ENCODE data around the gene RFFL.
"Not testable (repeated sequence)": the region's sequence is repeated elsewhere in the genome, so short reads cannot be mapped to it uniquely, and the experiment has no call there.

The RFFL gene

DNA sequence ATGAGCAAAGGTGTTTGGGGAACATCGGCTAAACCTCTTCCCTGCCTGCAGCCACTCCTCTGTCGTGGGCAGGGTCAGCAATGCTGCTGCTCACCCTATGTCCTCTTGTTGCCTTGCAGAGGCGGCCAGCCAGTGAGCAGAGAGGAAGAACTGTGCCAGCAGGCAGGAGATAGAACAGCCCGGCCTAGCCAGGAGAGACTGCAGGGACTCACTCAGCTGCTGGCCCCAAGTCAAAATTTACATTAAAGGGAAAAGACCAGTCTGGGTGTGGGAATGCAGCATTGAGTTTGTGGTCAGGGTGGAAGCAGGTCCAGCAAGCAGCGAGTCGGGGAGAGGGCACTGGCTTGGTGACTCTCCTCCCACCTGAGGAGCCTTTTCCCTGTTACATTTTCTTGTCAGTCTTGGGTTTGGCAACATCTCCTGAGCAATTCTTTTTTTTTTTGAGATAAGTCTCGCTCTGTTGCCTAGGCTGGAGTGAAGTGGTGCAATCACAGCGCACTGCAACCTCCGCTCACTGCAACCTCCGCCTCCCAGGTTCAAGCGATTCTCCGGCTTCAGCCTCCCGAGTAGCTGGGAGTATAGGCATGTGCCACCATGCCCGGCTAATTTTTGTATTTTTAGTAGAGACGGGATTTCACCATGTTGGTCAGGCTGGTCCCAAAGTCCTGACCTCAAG lies 60.5 kb downstream of the RFFL start:
- no peak for TF ChIP-seq JUND (IDR thresholded peaks at IDR 0.05; ENCODE audit: low read depth)
- DNase-seq (ENCODE audit: low read depth in 1 of 2, low spot score in 1 of 2): no peak
- in situ Hi-C loops (cut with HindIII; ENCODE audit: low pct_unique_long_range_greater_than_20kb, low sequenced_read_pairs): no loop called here

DNA sequence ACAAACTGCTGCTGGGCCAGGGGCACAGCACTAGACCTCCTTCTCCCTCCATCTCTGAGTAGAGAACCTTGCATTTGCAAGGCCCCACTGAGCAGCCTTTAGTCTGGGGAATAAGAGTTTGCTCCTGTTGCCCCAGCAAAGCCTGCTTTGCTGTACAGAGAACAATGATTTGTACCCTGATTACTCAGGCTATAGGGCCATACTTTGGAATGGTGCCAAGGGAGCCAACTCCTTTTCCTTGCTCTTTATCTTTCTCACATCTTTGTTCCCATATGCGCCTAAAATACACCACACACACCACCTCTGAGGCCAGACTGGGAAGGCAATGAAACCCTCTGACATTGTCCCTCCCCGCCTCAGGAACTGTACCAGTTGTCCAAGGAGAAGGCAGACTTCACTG lies 62.0 kb downstream of the RFFL start:
- DNase-seq (ENCODE audit: low read depth in 1 of 2, low spot score in 1 of 2): no peak
- in situ Hi-C loops (cut with HindIII; ENCODE audit: low pct_unique_long_range_greater_than_20kb, low sequenced_read_pairs): no loop called here
- TF ChIP-seq JUND (IDR thresholded peaks at IDR 0.05; ENCODE audit: low read depth): no peak

DNA sequence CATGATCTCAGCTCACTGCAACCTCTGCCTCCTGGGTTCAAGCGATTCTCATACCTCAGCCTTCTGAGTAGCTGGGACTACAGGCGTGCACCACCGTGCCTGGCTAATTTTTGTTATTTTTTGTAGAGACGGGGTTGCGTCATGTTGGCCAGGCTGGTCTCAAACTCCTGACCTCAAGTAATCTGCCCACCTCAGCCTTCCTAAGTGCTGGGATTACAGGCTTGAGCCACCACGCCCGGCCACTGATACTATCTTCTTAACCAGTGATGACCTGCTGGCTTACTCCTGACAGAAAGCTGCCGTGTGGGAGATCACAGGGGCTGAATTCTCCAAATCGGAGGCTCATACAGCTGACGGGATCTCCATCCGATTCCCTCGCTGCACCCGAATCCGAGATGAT lies 62.5 kb downstream of the RFFL start:
- in situ Hi-C loops (cut with HindIII; ENCODE audit: low pct_unique_long_range_greater_than_20kb, low sequenced_read_pairs); DNase-seq (ENCODE audit: low read depth in 1 of 2, low spot score in 1 of 2): not testable (repeated sequence)

DNA sequence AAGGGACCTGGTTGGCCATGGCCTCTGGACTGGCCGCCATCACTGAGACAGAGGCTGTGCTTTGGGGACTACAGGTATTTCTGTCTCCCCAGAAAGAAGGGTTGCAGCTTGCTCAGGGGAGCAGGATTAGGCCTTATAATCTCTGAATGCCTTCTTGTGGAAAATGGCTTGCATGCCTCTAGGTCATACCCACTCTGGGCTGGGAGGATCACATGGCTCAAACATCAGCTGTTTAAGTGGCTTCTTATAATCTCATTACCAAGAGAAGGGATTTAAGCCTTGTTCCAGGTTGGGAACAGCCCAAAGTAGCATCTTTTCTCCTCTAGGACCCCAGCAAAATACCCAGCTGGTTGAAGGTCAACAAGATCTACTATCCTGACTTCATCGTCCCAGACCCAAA lies 64.1 kb downstream of the RFFL start:
- in situ Hi-C loops (cut with HindIII; ENCODE audit: low pct_unique_long_range_greater_than_20kb, low sequenced_read_pairs): no loop called here

GRCh38 chr17:34998205-34998604 lies 65.3 kb downstream of the RFFL start:
- TF ChIP-seq JUND (IDR thresholded peaks at IDR 0.05; ENCODE audit: low read depth): no peak
- peak; percentile 75 to 83 for DNase-seq (ENCODE audit: low read depth in 1 of 2, low spot score in 1 of 2)
- in situ Hi-C loops (cut with HindIII; ENCODE audit: low pct_unique_long_range_greater_than_20kb, low sequenced_read_pairs): no loop called here

More for the DNA sequence above, 64.1 kb downstream of the RFFL start:
- no peak for DNase-seq (ENCODE audit: low read depth in 1 of 2, low spot score in 1 of 2)
- no peak for TF ChIP-seq JUND (IDR thresholded peaks at IDR 0.05; ENCODE audit: low read depth)

GRCh38 chr17:34997355-34997862 lies 66.1 kb downstream of the RFFL start:
- in situ Hi-C loops (cut with HindIII; ENCODE audit: low pct_unique_long_range_greater_than_20kb, low sequenced_read_pairs): no loop called here
- peak; percentile 26 to 58 for DNase-seq (ENCODE audit: low read depth in 1 of 2, low spot score in 1 of 2)
- no peak for TF ChIP-seq JUND (IDR thresholded peaks at IDR 0.05; ENCODE audit: low read depth)

DNA sequence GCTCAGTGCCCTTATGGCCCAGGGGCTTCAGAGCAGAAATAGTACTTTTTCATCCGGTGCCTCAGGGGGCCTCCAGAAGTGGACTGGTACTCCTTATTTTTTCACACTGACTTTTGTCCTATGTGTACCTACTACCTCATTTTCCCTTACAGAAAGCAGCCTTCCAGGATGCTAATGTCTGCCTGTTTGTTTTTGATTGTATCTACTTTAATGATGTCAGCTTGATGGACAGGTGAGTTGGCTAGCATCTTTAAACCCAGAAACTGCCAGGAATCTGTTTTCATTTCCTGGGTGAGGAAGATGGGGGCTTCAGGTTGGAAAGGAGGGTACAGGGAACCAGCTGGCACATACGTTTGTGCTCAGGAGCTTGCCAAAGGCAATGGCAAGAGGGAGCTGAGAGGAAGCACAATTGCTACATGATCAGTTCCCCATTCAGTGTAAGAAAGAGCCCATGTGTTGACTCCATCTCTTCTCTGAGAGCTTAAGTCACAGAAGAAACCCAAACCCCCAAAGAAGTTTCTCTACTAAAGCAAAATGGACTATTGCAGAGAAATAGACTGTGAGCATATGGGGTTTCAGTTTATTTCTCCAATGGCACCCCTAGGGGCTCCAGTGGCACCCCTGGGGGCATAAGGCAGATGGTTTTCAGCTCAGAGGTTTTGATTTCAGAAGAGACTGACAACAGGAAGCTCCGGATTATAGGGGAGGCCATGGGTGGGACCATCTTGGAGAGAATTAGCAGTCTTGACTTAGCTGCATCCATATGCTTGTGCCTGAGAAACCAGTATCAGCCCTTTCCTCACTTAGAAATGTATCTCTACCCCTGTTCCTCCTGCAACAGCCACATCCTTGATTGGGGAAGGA lies 66.9 kb downstream of the RFFL start:
- 0 out of 2 replicates have a peak, but pooled peaks have one; percentile 40 for TF ChIP-seq JUND (IDR thresholded peaks at IDR 0.05; ENCODE audit: low read depth)
- in situ Hi-C loops (cut with HindIII; ENCODE audit: low pct_unique_long_range_greater_than_20kb, low sequenced_read_pairs): no loop called here
- peak; percentile 30 to 62 for DNase-seq (ENCODE audit: low read depth in 1 of 2, low spot score in 1 of 2)

DNA sequence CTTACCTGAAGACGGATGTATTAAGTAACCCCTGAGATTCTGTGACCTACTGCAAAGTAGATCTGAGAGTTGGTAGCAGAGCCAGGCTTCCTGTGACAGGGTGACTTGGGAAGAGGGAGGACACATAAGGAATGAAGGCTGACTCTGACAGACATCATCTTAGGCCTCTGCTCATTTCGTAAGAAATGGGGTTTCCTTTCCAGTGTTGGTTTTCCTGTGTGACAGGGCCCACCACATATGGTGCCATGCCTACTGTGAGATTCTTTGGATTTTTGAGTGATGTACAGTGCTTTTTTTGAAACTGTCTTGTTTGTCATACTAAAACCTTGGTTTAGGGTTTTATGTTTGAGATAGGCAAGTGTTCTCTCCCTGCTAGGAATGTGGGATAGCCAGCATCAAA lies 70.5 kb downstream of the RFFL start:
- DNase-seq (ENCODE audit: low read depth in 1 of 2, low spot score in 1 of 2): no peak
- TF ChIP-seq JUND (IDR thresholded peaks at IDR 0.05; ENCODE audit: low read depth): no peak
- in situ Hi-C loops (cut with HindIII; ENCODE audit: low pct_unique_long_range_greater_than_20kb, low sequenced_read_pairs): no loop called here

DNA sequence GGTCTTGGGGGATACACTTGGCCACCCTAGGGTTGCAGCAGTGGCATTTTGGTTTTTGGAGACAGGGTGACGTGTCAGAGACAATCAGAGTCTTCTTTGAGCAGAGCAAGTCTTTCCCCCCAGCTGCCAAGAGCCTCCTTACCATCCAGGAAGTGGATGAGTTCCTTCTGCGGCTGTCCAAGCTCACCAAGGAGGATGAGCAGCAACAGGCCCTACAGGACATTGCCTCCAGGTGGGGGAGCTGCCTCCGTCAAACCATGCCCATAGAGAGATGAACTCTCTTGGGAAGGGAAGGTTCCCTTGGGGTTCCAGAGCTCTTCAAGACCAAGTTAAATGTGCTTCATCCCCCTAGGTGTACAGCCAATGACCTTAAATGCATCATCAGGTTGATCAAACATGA lies 71.9 kb downstream of the RFFL start:
- no peak for DNase-seq (ENCODE audit: low read depth in 1 of 2, low spot score in 1 of 2)
- in situ Hi-C loops (cut with HindIII; ENCODE audit: low pct_unique_long_range_greater_than_20kb, low sequenced_read_pairs): no loop called here
- TF ChIP-seq JUND (IDR thresholded peaks at IDR 0.05; ENCODE audit: low read depth): no peak

DNA sequence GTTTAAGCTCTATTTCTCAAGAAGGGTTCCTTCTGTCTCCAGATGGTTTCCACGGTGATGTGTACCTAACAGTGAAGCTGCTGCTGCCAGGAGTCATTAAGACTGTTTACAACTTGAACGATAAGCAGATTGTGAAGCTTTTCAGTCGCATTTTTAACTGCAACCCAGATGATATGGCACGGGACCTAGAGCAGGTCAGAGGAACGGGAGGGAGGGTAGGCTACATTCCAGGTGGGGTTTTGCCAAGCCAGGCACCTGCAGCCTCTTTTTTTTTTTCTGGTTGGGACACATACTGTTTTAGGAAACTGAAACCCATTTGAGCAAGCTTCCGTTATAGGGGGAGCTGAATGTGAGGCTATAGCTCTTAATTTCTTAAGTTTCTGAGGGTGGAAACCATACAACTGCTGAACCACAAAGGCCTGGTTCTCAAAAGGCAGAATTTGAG lies 72.6 kb downstream of the RFFL start:
- TF ChIP-seq JUND (IDR thresholded peaks at IDR 0.05; ENCODE audit: low read depth): no peak
- in situ Hi-C loops (cut with HindIII; ENCODE audit: low pct_unique_long_range_greater_than_20kb, low sequenced_read_pairs): no loop called here

DNA sequence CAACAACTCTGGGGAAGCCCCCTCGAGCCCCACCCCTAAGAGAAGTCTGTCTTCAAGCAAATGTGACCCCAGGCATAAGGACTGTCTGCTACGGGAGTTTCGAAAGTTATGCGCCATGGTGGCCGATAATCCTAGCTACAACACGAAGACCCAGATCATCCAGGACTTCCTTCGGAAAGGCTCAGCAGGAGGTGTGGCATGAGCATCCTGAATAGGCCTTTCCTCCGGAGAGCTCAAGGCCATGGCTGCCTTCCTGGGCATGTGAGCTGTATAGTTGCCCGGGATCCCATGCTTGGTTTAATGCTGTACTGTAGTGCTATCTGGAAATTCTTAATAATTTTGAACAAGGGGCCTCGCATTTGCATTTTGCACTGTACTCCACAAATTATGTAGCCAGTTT lies 74.0 kb downstream of the RFFL start:
- in situ Hi-C loops (cut with HindIII; ENCODE audit: low pct_unique_long_range_greater_than_20kb, low sequenced_read_pairs): no loop called here
- TF ChIP-seq JUND (IDR thresholded peaks at IDR 0.05; ENCODE audit: low read depth): no peak
- no peak for DNase-seq (ENCODE audit: low read depth in 1 of 2, low spot score in 1 of 2)

More for the DNA sequence above, 72.6 kb downstream of the RFFL start:
- peak in 1 of 2 experiments; percentile 30 for DNase-seq (ENCODE audit: low read depth in 1 of 2, low spot score in 1 of 2)

DNA sequence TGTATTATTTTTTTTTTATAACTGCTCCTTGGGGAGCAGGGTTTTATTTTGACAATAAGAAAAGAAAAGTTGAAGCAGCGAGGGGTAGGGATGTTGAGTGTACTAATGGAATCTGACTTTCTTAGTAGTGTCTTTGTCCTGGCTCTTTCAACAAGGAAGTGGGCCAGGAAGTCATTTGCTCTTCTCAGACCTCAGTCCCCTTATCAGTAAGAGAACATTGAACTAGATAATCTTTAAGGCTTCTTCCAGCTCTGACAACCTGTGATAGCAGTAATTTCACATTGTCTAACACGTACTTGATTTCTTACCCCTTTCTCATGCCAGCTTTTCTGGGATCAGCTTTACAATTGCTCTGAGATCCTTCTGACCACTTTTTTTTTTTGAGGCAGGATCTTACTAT lies 74.9 kb downstream of the RFFL start:
- no peak for TF ChIP-seq JUND (IDR thresholded peaks at IDR 0.05; ENCODE audit: low read depth)
- in situ Hi-C loops (cut with HindIII; ENCODE audit: low pct_unique_long_range_greater_than_20kb, low sequenced_read_pairs): no loop called here

GRCh38 chr17:34987232-34987631 lies 76.3 kb downstream of the RFFL start:
- no peak for DNase-seq (ENCODE audit: low read depth in 1 of 2, low spot score in 1 of 2)
- in situ Hi-C loops (cut with HindIII; ENCODE audit: low pct_unique_long_range_greater_than_20kb, low sequenced_read_pairs): no loop called here
- no peak for TF ChIP-seq JUND (IDR thresholded peaks at IDR 0.05; ENCODE audit: low read depth)

More for the DNA sequence above, 74.9 kb downstream of the RFFL start:
- DNase-seq (ENCODE audit: low read depth in 1 of 2, low spot score in 1 of 2): no peak

Measured in T47D (cell line).